Astrocyte of the spinal cord (primary cell): Measurements from ENCODE around the gene KLRD1.

Experiments
- DNase-seq: peaks from one replicate; pipeline ENCODE4 v3.0.0; 2011; ENCODE audit warnings: low read depth, low spot score
- H3K4me3 ChIP-seq: 2 replicates; pipeline ENCODE4 v1.5.1; 2011; ENCODE audit warnings: low read depth, mild to moderate bottlenecking, low read length, moderate library complexity
- in situ Hi-C: cut with HindIII; loops from 2 replicates; pipeline ENCODE4 v1.10.0; 2017; ENCODE audit warnings: low sequenced_read_pairs
- TF ChIP-seq, protein P1 (sequence below): IDR thresholded peaks from 2 replicates; pipeline ENCODE4 v1.5.1; 2012; ENCODE audit warnings: low read depth, mild to moderate bottlenecking, low read length, inconsistent platforms

Gene KLRD1

DNA sequence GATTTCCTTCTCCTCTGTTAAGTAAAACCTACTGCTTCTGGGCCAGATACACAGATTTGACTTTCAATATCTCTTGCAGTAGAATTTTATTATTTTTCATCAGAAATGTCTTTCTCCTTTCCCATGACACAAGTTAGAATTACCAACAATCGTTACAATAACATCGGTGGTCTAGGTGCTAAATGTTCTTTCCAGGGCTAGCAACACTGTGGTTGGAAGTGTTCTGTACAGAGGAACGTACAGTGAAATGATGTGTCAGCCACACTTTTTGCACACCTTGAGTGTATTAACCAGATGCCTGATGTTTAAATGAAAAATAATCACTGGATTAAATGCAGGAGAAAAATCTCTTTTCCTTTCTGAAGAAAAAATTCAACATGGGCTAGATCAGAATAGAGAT lies 27.7 kb upstream of the KLRD1 start:
- TF ChIP-seq, protein P1, sequence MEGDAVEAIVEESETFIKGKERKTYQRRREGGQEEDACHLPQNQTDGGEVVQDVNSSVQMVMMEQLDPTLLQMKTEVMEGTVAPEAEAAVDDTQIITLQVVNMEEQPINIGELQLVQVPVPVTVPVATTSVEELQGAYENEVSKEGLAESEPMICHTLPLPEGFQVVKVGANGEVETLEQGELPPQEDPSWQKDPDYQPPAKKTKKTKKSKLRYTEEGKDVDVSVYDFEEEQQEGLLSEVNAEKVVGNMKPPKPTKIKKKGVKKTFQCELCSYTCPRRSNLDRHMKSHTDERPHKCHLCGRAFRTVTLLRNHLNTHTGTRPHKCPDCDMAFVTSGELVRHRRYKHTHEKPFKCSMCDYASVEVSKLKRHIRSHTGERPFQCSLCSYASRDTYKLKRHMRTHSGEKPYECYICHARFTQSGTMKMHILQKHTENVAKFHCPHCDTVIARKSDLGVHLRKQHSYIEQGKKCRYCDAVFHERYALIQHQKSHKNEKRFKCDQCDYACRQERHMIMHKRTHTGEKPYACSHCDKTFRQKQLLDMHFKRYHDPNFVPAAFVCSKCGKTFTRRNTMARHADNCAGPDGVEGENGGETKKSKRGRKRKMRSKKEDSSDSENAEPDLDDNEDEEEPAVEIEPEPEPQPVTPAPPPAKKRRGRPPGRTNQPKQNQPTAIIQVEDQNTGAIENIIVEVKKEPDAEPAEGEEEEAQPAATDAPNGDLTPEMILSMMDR: no peak
- in situ Hi-C loops: no loop called here
- DNase-seq: no peak
- no peak overlapping the region for H3K4me3 ChIP-seq

DNA sequence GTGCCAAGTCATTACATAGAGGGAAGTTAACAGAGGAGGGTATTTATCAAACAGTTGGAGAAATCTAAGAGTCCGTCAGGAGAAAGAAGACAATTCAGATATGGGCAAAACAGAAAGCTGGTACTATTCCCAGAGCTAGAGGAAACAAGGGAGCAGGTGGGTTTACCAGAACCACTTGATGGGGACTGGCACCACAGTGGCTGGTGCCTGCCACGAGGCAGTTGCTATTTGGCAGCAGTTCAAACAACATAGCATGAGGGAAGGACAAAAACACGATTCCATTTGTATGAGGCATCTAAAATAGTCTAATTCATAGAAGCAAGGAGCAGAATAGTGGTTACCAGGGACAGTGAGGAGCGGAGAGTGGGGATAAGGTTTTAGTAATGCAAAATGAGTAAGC lies 24.6 kb upstream of the KLRD1 start:
- DNase-seq: no peak
- H3K4me3 ChIP-seq: no peak overlapping the region
- TF ChIP-seq, protein P1: no peak
- in situ Hi-C loops: no loop called here

DNA sequence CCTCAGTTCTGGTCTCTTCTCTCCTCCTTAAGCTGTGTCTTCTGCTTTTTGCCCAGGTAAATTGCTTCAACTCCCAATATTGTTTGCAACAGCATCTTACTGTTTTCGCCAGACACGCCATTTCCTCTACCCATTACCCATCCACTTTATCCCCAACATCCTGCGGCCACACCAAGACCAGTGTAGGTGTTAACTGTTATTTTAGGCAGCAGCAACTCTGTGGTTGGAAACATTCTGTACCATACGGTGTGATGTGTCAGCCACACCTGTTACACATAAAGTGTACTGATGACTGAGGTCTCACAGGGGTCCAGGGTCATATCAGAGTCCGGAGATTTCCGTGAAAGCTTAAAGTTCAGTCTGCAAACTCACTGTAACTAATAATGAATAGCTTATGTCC lies 21.8 kb upstream of the KLRD1 start:
- TF ChIP-seq, protein P1: no peak
- DNase-seq: no peak
- in situ Hi-C loops: no loop called here
- no peak overlapping the region for H3K4me3 ChIP-seq

GRCh38 chr12:10289005-10289754 lies 18.5 kb upstream of the KLRD1 start:
- TF ChIP-seq, protein P1: no peak
- in situ Hi-C loops: no loop called here
- no peak for DNase-seq
- H3K4me3 ChIP-seq: no peak overlapping the region

DNA sequence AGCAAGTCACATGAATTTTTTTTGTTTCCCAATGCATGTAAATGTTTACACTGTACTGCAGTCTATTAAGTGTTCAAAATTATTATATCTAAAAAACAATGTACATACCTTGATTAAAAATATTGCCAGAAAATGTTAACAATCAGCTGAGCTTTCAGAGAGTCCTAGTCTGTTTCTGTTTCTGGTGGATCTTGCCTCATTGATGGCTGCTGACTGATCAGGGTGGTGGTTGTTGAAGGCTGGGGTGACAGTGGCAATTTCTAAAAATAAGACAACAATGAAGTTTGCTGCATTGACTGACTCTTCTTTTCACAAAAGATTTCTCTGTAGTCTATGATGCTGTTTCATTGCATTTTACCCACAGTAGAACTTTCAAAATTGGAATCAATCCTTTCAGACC lies 16.6 kb upstream of the KLRD1 start:
- TF ChIP-seq, protein P1: no peak
- in situ Hi-C loops: no loop called here
- no peak for DNase-seq
- H3K4me3 ChIP-seq: no peak overlapping the region

DNA sequence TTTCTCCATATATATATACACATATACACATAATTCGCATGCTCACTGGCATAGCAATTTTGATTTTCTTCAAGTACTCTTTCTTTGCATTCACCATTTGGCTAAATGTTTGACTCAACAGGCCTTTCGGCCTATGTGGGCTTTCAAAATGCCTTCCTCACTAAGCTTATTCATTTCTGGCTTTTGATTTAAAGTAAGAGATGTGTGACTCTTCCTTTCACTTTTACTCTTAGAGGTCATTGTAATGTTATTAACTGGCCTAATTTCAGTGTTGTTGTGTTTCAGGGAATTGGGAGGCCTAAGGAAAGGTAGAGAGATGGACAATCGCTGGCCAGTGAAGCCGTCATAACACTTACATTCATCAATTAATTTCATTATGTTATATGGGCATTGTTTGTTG lies 14.5 kb upstream of the KLRD1 start:
- in situ Hi-C loops: no loop called here
- TF ChIP-seq, protein P1: no peak
- no peak for DNase-seq
- no peak overlapping the region for H3K4me3 ChIP-seq
